GM12865 (cell line): Measurements from ENCODE around the gene VBP1.
A peak's percentile ranks its signal among the peaks of the same experiment; 100 is the strongest.

Source experiments
- DNase-seq: peaks from one replicate; pipeline ENCODE4 v3.0.0; 2010; ENCODE audit warnings: low read depth
- H3K4me3 ChIP-seq: 2 replicates; pipeline ENCODE4 v1.5.1; 2011; ENCODE audit warnings: mild to moderate bottlenecking, low read depth, low read length, control low read depth
- CTCF ChIP-seq: IDR thresholded peaks from 2 replicates; pipeline ENCODE4 v1.5.1; 2011; ENCODE audit warnings: low read length, control low read depth, low read depth, inconsistent platforms; ENCODE audit not compliant: insufficient read depth; ENCODE audit errors: missing control alignments

Gene VBP1

GRCh38 chrX:155235891-155236290, 19.6 kb downstream of the VBP1 start:
- no peak overlapping the region for H3K4me3 ChIP-seq
- no peak for TF ChIP-seq CTCF
- DNase-seq, result no peak

GRCh38 chrX:155237719-155238118, 21.5 kb downstream of the VBP1 start:
- DNase-seq, result no peak
- TF ChIP-seq CTCF, result no peak

GRCh38 chrX:155242300-155242699, 26.0 kb downstream of the VBP1 start:
- DNase-seq, result peak; percentile 6
- no peak for TF ChIP-seq CTCF
- H3K4me3 ChIP-seq, result no peak overlapping the region

More at GRCh38 chrX:155237719-155238118, 21.5 kb downstream of the VBP1 start:
- H3K4me3 ChIP-seq, result no peak overlapping the region

DNA sequence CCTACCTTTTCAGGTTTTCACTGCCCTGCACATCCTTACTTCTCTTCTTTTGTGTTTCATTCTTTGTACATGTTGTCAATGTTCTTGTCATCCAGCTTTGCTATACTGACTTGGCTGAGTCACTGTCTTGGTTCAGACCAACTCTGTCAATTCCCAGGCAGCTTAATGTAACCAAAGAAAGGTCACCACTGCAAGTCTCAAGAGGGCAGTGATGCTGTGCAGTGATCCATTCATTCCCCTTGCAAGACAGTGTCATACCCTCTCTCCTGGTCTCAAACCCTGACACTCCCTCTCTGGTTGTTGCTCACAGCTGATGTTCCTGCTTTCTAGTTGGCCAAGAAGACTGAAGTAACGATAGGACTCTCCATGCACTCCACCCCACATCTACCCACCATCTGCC, 30.5 kb downstream of the VBP1 start:
- no peak overlapping the region for H3K4me3 ChIP-seq
- no peak for TF ChIP-seq CTCF
- no peak for DNase-seq

DNA sequence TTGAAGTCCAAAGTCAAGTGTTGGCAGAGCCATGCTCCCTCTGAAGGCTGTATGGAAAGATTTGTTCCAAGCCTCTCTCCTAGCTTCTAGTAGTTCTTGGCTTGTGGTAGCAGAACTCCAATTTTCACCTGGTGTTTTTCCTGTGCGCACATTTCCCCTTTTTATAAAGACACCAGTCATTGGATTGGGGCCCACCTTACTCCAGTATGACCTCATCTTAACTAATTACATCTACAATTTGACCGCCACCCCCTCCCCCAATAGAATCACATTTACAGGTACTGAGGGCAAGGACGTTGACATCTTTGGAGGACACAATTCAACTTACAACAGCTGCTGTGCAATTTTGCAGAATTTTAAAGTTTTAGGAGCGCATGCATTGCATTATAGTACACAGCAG, 31.2 kb downstream of the VBP1 start:
- no peak for TF ChIP-seq CTCF
- DNase-seq, result no peak
- H3K4me3 ChIP-seq, result no peak overlapping the region

DNA sequence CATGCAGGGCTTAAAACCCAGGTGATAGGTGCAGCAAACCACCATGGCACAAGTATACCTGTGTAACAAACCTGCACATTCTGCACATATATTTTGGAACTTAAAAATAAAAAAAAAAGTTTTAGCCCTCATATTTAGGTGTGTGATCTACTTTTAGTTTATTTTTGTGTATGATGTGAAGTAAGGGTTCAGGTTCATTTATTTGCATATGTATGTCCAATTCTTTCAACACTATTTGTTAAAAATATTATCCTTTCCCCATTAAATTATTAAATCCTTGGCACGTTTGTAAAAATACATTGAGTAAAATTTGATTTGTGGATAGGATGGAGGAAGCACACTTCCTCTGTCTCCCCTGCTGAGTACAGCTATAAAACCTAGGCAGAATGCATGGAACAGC, 35.1 kb downstream of the VBP1 start:
- no peak for DNase-seq
- no peak overlapping the region for H3K4me3 ChIP-seq
- no peak for TF ChIP-seq CTCF

DNA sequence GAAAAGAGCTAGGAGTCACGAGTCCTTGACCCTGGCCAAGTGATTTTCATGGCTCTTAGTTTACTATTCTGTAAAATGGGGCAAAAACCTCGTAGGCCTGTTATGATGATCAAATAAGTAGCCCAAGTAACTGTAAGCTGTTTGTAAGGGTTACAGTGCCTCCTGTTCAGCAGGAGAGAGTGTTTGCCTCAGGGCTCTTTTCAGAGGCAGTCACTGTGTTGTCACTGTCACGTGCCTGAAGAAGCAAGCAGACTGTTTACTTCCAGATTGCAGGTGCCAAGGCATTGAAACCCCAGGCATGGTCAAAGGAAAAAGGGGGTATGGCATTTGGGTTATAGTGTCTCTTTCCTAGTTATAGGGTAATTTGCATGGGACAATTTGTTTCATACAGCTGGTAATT, 43.5 kb downstream of the VBP1 start:
- no peak for DNase-seq
- TF ChIP-seq CTCF, result no peak

More for the DNA sequence above, 43.5 kb downstream of the VBP1 start:
- H3K4me3 ChIP-seq, result no peak overlapping the region
